Natural killer cell (primary cell): ENCODE measurements around the gene DISP2. TPM values are rescaled to one million over a fixed set of nuclear protein-coding genes. Genes with fewer than 3 reads are reported as not detected.

Source experiments
- ATAC-seq, 3 donors: fragments of 150-1000 bp in 2 of 3; fragments of 200-7000 bp in 1 of 3; cut with Tn5 transposase; 1 replicate in 1 of 3; 2 replicates in 2 of 3; pipeline ENCODE4 v1.10.0; 2021; ENCODE audit warnings: mild to moderate bottlenecking in 2 of 3, moderate library complexity in 2 of 3
- DNase-seq, 2 donors: peaks; one replicate each; pipeline versions ENCODE4 v3.0.0 to v3.0.0-alpha.2; 2013 to 2021; ENCODE audit warnings: mixed read lengths in 1 of 2
- H3K27ac ChIP-seq: one replicate; pipeline ENCODE4 v1.5.1; 2013; ENCODE audit warnings: mild to moderate bottlenecking, low read length
- H3K27me3 ChIP-seq: one replicate; pipeline ENCODE4 v1.6.1; 2013; ENCODE audit warnings: low read length; ENCODE audit not compliant: control insufficient read depth, insufficient read depth
- H3K36me3 ChIP-seq: one replicate; pipeline ENCODE4 v1.6.1; 2013; ENCODE audit warnings: low read length; ENCODE audit not compliant: control insufficient read depth, insufficient read depth
- H3K4me1 ChIP-seq: one replicate; pipeline ENCODE4 v1.6.1; 2013; ENCODE audit warnings: low read length; ENCODE audit not compliant: control insufficient read depth, insufficient read depth
- H3K4me3 ChIP-seq: one replicate; pipeline ENCODE4 v1.5.1; 2013; ENCODE audit warnings: low read length
- H3K9me3 ChIP-seq: one replicate; pipeline ENCODE4 v1.6.1; 2013; ENCODE audit warnings: low read length; ENCODE audit not compliant: control insufficient read depth, insufficient read depth
- H3K27ac Mint-ChIP-seq, 2 donors: one replicate each; pipeline ENCODE4 v1.8.0; 2022; ENCODE audit warnings: mild to moderate bottlenecking in 2 of 2, mixed read lengths in 2 of 2, moderate library complexity in 1 of 2
- H3K27me3 Mint-ChIP-seq, 2 donors: one replicate each; pipeline ENCODE4 v1.8.0; 2022; ENCODE audit warnings: low read depth in 2 of 2, mixed read lengths in 2 of 2
- H3K36me3 Mint-ChIP-seq: one replicate; pipeline ENCODE4 v1.8.0; 2022; ENCODE audit warnings: mixed read lengths
- H3K4me1 Mint-ChIP-seq, 2 donors: one replicate each; pipeline ENCODE4 v1.8.0; 2022; ENCODE audit warnings: mixed read lengths in 2 of 2
- H3K4me3 Mint-ChIP-seq: one replicate; pipeline ENCODE4 v1.8.0; 2022; ENCODE audit warnings: mild to moderate bottlenecking, moderate library complexity, mixed read lengths
- H3K9me3 Mint-ChIP-seq, 2 donors: one replicate each; pipeline ENCODE4 v1.8.0; 2022; ENCODE audit warnings: mixed read lengths in 2 of 2
- WGBS: methylation state at CpG from one replicate; pipeline ENCODE4 v1.1.7; 2013; ENCODE audit warnings: missing lambda C conversion rate; ENCODE audit not compliant: insufficient coverage; 5-methylcytosine and 5-hydroxymethylcytosine counted together
- intact Hi-C: fragments of 100-400 bp; cut with micrococcal nuclease; formaldehyde crosslinking; loops from one replicate; pipeline ENCODE4 v1.14.2; 2022
- total RNA-seq, 4 donors: library from RNA; stranded (reverse); fragments of 120-200 nt in 1 of 4; gene quantifications; one replicate each; pipeline versions ENCODE4 v1.2.3 to v1.2.4, GENCODE V29; 2013 to 2022
- TF ChIP-seq, protein P1 (sequence below): fragments of 200-600 bp; IDR thresholded peaks from one replicate; pipeline ENCODE4 v1.8.0; 2022; ENCODE audit warnings: antibody characterized with exemption

Gene DISP2
- total RNA-seq, 3 donors from 2014 or later (not counting 1 experiment from before 2014, with no cell fraction given): 0.20 to 1.0 (median 0.26) TPM

DNA sequence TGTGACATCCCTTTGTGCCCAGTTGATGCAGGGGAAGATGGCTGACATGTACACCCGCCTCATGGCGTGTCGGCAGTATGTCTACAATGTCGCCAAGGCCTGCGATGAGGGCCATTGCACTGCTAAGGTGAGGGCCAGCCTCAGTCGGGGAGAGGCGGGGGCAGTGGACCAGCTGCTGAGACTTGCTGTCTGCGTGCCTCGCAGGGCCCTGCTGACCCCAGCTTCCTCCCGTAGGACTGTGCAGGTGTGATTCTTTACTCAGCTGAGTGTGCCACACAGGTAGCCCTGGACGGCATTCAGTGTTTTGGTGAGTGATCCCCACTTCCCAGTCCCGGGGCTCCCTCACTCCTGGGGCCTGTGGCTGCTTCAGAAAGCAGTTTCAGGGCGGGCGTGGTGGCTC is 58.0 kb downstream of the DISP2 start:
- no peaks in the 10 kb centered on the region for H3K9me3 Mint-ChIP-seq
- H3K36me3 Mint-ChIP-seq: peaks cover 14% of the 10 kb centered on the region
- no peaks in the 10 kb centered on the region for H3K27me3 Mint-ChIP-seq
- Histone ChIP-seq H3K9me3 (no peaks in the 10 kb centered on the region), H3K4me3 (no peak overlapping the region), H3K4me1 (no peaks in the 10 kb centered on the region), H3K36me3 (peaks cover 61% of the 10 kb centered on the region), H3K27ac (no peak overlapping the region), H3K27me3 (no peaks in the 10 kb centered on the region)
- no peak overlapping the region for H3K27ac Mint-ChIP-seq
- ATAC-seq (no peak), DNase-seq (no peak)
- no peak overlapping the region for H3K4me3 Mint-ChIP-seq
- WGBS: 96% methylated on average over 14 of the region's 14 CpGs
- peaks cover 0 to 6% of the 10 kb centered on the region in 2 donors for H3K4me1 Mint-ChIP-seq
- TF ChIP-seq, protein P1, sequence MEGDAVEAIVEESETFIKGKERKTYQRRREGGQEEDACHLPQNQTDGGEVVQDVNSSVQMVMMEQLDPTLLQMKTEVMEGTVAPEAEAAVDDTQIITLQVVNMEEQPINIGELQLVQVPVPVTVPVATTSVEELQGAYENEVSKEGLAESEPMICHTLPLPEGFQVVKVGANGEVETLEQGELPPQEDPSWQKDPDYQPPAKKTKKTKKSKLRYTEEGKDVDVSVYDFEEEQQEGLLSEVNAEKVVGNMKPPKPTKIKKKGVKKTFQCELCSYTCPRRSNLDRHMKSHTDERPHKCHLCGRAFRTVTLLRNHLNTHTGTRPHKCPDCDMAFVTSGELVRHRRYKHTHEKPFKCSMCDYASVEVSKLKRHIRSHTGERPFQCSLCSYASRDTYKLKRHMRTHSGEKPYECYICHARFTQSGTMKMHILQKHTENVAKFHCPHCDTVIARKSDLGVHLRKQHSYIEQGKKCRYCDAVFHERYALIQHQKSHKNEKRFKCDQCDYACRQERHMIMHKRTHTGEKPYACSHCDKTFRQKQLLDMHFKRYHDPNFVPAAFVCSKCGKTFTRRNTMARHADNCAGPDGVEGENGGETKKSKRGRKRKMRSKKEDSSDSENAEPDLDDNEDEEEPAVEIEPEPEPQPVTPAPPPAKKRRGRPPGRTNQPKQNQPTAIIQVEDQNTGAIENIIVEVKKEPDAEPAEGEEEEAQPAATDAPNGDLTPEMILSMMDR: no peak
- intact Hi-C loops: no loop called here

DNA sequence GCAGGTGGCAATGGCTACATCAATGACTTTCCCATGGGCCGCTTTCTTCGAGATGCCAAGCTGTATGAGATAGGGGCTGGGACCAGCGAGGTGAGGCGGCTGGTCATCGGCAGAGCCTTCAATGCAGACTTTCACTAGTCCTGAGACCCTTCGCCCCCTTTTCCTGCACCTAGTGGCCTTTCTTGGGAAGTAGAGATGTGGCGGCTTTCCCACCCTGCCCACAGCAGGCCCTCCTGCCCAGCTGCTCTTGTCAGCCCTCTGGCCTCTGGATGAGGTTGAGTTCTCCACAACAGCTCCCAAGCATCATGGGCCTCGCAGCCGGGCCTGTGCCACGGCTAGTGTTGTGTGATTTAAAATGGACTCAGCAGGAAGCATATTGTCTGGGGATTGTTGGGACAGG is 60.1 kb downstream of the DISP2 start:
- no peaks in the 10 kb centered on the region for H3K9me3 Mint-ChIP-seq
- peaks cover 6% of the 10 kb centered on the region for H3K4me1 ChIP-seq
- H3K27me3 Mint-ChIP-seq: no peaks in the 10 kb centered on the region
- no peak overlapping the region for H3K4me3 ChIP-seq
- DNase-seq (no peak), ATAC-seq (no peak)
- no peak overlapping the region for H3K4me3 Mint-ChIP-seq
- 96% methylated on average over 10 of the region's 10 CpGs for WGBS
- TF ChIP-seq, protein P1: no peak
- H3K27ac Mint-ChIP-seq: no peak overlapping the region
- H3K36me3 Mint-ChIP-seq: no peaks in the 10 kb centered on the region
- H3K27me3 ChIP-seq: no peaks in the 10 kb centered on the region
- H3K27ac ChIP-seq: no peak overlapping the region
- H3K9me3 ChIP-seq: no peaks in the 10 kb centered on the region
- peaks cover 40% of the 10 kb centered on the region for H3K36me3 ChIP-seq
- intact Hi-C loops: no loop called here
- H3K4me1 Mint-ChIP-seq: no peaks in the 10 kb centered on the region

DNA sequence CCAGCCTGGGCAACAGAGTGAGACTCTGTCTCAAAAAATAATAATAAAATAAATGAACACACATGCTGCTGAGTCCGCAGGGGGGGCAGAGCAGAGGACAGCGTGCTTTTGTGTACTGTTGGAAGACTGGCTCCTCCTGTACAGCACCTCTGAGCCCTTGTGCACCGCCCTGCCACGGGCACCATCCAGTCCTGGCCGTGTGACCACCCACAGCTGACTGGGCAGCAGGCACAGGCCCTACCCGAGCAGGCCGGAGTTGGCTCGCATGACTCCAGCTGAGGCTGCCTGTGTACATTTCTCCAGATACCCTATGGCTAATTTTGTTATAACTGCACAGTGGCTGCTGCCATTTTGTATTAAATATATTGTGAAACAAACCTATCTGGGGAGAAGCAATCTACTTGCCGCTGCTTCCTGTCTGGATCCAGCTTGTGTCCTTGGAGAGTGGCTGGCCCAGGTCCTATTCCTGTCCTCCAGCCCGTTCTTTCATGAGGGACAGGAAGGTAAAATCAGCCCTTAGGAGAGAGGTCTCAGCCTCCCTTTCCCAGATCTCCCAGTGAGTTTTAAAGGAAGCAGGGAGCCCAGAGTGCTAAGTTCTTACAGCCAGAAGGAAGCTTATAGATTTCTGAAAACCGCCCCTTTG is 62.2 kb downstream of the DISP2 start:
- intact Hi-C loops: no loop called here
- 94% methylated on average over 11 of the region's 11 CpGs for WGBS

More for the DNA sequence above, 62.2 kb downstream of the DISP2 start:
- H3K9me3 Mint-ChIP-seq: no peaks in the 10 kb centered on the region
- H3K36me3 ChIP-seq: peaks cover 26% of the 10 kb centered on the region
- no peak overlapping the region for H3K4me3 Mint-ChIP-seq
- peaks cover 6% of the 10 kb centered on the region for H3K4me1 ChIP-seq
- no peaks in the 10 kb centered on the region for H3K4me1 Mint-ChIP-seq
- H3K27ac Mint-ChIP-seq: no peak overlapping the region
- H3K9me3 ChIP-seq: no peaks in the 10 kb centered on the region
- no peaks in the 10 kb centered on the region for H3K36me3 Mint-ChIP-seq
- TF ChIP-seq, protein P1: no peak
- no peak for DNase-seq
- ATAC-seq: no peak
- H3K27ac ChIP-seq: no peak overlapping the region
- H3K27me3 Mint-ChIP-seq: no peaks in the 10 kb centered on the region
- H3K4me3 ChIP-seq: no peak overlapping the region
- H3K27me3 ChIP-seq: no peaks in the 10 kb centered on the region
